Activated CD8-positive, alpha-beta memory T cell treated with anti-CD3 and anti-CD28 coated beads for 24 hours (primary cell): ENCODE results near the gene CPEB3.

Source experiments
- DNase-seq: peaks from one replicate; pipeline ENCODE4 v3.0.0-alpha.2; 2020

The CPEB3 gene

DNA sequence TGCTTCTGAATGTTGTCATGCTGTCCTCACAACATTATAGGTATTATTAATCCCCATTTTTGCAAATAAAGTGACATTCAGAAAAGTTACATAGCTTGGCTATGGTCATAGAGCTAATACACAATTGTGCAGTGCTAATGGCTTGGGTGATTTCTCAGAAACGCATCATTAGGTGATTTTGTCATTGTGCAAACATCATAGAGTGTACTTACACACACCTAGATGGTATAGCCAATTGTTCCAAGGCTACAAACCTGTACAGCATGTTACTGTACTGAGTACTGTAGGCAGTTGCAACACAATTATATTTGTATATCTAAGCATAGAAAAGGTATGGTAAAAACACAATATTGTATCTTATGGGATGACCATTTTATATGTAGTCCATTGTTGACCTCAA, 276.3 kb downstream of the CPEB3 start:
- DNase-seq: no peak

DNA sequence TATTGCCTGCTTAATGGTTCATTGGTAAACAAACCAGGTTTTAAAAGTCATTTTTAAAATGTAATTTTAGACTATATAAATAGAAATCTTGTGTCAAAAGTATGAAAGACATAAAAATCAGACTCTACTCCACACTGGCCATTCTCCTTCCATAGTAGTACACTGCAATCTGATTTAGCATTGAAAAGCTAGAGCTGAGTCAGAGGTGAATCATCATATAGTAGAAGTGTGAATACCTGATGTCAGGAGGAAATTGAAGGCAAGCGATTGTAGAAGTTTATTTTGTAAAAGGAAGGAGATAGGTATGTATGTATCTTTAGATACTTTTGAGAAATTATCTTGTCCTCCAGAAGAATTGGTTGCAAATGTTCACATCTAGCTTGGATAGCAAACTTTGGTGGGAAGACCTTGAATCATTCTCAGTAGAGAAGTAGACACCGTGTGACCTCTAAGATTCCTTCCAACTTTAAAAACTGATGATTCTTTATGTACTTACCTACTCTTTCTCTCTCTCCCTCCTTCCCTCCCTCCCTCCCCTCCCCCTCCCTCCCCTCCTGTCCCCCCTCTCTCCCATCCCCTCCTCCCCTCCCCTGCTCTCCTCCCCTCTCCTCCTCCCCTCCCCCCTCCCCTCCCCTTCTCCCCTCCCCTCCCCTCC, 279.2 kb downstream of the CPEB3 start:
- no peak for DNase-seq

DNA sequence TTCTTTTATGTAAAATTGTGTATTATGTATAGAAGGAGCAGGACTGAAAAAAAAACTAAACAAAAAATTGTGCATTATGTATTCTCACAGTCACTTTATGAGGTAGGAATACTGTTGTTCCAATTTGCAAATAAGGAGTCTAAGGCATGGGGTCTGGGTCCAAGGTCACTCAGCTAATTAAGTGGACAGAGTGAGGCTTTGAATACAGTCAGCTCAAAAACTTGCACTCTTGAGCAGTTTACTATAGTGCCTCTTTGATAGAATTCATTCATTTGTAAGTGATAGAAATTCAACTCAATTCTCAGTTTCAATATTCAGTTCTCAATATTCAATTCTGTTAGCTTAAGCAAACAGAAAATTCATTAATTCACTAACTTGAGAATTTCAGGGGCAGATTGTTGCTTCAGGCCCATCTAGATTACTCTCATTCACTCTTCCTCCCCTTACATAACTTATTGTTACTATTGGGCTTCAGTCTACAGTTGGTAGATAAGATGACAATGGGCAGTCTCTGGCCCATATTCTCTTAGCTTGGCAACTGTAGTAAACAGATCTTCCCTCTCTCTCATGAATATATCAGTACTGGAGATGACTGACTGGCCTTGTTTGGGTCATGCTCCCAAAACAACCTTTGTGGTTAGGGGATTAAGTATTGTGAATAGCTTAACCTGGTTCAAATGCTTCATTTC, 280.7 kb downstream of the CPEB3 start:
- no peak for DNase-seq

DNA sequence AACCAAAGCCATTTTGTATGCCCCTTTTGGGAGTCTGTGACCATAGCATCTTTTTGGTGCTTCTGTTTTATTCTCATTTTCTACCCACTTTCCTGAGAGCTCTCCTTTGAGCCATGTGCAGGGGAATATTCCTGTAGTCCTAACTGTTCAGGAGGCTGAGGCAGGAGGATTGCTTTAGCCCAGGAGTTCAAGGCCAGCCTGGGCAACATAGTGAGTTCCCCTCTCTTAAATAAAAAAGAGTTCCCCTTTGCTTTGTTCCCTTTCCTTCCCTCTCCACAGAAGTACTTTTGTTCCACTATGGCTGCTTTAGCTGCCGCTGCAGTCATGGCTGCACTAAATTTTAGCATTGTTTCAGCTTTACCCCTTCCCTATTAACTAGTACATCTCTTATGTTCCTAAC, 281.4 kb downstream of the CPEB3 start:
- no peak for DNase-seq

DNA sequence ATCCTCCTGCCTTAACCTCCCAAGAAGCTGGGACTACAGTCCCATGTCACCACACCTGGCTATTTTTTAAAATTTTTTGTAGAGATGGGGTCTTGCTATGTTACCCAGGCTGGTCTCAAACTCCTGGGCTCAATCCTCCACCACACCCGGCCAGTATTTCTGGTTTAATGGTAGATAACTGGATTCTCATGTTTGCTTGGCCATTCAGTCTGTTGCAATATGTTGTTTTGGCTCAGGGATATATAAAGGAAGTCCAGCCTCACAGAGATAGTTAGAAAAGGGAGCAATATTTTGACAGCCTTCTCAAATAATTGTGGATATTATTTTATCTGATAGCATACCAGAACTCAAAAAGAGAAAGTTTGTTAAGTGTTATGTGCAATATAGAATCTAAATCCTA, 284.9 kb downstream of the CPEB3 start:
- DNase-seq: no peak

DNA sequence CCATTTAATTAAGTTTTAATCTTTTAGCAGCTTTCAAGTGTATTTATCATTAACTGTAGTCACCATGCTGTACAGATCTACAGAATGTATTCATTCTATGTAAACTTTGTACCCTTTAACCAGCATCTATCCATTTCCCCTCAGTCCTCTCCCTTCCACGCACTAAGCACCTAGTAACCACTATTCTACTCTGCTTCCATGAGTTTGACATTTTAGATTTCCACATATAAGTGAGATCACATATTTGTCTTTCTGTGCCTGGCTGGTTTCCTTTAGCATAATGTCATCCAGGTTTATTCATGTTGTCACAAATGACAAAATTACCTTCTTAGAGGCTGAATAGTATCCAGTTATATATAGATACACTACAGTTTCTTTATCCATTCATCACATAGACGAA, 287.6 kb downstream of the CPEB3 start:
- DNase-seq: no peak

DNA sequence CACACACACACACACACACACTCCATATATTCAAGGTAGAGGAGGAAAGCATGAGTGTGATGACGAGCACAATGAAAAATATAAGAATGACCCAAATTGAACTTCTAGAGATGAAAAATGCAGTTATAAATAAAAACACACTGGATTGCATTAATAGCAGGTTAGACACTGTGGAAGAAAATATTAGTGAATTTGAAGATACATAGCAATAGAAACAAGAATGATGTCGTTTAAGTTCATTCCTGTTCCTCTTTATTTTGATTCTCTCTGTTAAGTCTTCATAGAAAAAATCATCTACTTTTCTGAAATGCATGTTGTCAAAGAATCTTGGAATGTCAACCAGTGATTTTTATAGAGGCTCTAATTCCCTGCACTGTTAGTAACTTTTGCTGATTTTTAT, 288.9 kb downstream of the CPEB3 start:
- no peak for DNase-seq

DNA sequence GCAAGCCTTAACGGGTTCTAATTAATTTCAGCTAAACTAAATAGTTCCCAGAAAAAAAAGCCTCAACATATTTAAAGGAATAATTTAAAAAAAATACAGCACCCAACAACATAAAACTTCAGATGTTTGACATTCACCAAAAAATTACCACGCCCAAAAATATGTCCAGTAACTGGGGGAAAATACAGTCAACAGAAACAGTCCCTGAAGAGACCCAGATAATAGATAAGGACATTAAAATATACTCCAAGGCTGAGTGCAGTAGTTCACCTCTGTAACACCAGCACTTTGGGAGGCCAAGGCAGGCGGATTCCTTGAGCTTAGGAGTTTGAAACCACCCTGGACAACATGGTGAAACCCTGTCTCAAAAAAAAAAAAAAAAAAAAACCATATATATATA, 289.3 kb downstream of the CPEB3 start:
- DNase-seq: no peak
